ENCODE results near the gene KCNJ15.

DNA sequence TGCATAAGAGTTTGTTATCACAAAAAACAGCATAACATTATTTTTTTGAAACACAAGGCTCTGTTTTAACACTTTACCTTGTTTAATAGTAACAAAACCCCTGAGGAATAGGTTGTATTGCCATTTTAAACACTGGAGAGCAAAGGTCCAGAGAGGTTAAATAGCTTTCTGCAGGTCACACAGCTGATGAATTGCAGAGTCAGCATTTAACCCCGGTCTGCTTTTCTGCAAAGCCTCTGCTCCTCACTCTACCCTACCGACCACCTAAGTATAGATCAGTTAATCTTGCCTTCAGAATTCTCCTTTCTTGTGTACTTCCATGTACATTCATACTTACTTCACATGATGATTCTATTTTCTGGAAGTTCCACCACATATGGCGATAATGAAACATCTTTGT, 42.0 kb downstream of the KCNJ15 start:
- no peak for TF ChIP-seq POLR2AphosphoS5 (IDR thresholded peaks at IDR 0.05)
- TF ChIP-seq, protein P1, sequence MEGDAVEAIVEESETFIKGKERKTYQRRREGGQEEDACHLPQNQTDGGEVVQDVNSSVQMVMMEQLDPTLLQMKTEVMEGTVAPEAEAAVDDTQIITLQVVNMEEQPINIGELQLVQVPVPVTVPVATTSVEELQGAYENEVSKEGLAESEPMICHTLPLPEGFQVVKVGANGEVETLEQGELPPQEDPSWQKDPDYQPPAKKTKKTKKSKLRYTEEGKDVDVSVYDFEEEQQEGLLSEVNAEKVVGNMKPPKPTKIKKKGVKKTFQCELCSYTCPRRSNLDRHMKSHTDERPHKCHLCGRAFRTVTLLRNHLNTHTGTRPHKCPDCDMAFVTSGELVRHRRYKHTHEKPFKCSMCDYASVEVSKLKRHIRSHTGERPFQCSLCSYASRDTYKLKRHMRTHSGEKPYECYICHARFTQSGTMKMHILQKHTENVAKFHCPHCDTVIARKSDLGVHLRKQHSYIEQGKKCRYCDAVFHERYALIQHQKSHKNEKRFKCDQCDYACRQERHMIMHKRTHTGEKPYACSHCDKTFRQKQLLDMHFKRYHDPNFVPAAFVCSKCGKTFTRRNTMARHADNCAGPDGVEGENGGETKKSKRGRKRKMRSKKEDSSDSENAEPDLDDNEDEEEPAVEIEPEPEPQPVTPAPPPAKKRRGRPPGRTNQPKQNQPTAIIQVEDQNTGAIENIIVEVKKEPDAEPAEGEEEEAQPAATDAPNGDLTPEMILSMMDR (IDR thresholded peaks at IDR 0.05), result no peak
- no peak for TF ChIP-seq EP300 (IDR thresholded peaks at IDR 0.05)
